Measurements from ENCODE around the gene FNDC3B.

DNA sequence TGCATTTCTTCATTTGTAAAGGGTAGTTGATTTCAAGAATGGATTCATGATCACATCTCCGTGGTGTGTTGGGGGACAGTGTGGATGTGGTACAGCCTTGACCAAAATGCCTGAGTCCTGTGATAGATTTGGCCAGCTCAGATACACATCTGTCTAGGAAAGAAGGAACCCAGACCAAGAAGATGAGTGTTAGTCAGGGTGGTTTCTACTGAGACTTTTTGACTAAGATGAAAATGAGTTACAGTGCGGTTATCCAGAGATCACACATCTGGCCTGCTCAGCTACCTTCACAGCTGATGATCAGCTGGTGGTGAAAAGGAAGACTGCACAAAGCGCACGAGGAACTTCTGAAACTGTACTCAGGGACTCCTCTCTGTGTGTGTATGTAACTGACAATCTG lies 68.0 kb downstream of the FNDC3B start:
- TF ChIP-seq REST (IDR thresholded peaks at IDR 0.05) (no peak), JUND (IDR thresholded peaks at IDR 0.05) (no peak), YY1 (IDR thresholded peaks at IDR 0.05) (no peak), FOXA1 (IDR thresholded peaks at IDR 0.05) (no peak)
- TF ChIP-seq, protein P1, sequence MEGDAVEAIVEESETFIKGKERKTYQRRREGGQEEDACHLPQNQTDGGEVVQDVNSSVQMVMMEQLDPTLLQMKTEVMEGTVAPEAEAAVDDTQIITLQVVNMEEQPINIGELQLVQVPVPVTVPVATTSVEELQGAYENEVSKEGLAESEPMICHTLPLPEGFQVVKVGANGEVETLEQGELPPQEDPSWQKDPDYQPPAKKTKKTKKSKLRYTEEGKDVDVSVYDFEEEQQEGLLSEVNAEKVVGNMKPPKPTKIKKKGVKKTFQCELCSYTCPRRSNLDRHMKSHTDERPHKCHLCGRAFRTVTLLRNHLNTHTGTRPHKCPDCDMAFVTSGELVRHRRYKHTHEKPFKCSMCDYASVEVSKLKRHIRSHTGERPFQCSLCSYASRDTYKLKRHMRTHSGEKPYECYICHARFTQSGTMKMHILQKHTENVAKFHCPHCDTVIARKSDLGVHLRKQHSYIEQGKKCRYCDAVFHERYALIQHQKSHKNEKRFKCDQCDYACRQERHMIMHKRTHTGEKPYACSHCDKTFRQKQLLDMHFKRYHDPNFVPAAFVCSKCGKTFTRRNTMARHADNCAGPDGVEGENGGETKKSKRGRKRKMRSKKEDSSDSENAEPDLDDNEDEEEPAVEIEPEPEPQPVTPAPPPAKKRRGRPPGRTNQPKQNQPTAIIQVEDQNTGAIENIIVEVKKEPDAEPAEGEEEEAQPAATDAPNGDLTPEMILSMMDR (IDR thresholded peaks at IDR 0.05; ENCODE audit: low read depth, low read length, missing input control): no peak

Data from liver (tissue), 3 donors.